Activated CD8-positive, alpha-beta T cell treated with anti-CD3 and anti-CD28 coated beads, Interleukin-2, amount 10 ng/mL, durations not matched to agents 7 days and 5 days (primary cell): ENCODE results near the gene SGCA. TPM values are rescaled to one million over a fixed set of nuclear protein-coding genes. Genes with fewer than 3 reads are reported as not detected.

Source experiments
- ATAC-seq: fragments of 150-1000 bp; cut with Tn5 transposase; one replicate; pipeline ENCODE4 v1.10.0; 2021; ENCODE audit warnings: moderate library complexity
- CTCF ChIA-PET: fragments of 350-600 bp; sonication (Branson Sonifier 250); formaldehyde crosslinking; loops from one replicate; lab custom pipeline; 2021; ENCODE audit warnings: antibody characterized with exemption; lab: Charles Lee
- POLR2A ChIA-PET: fragments of 350-600 bp; sonication (Branson Sonifier 250); formaldehyde crosslinking; loops from one replicate; lab custom pipeline; 2021; ENCODE audit warnings: antibody characterized with exemption; lab: Charles Lee
- DNase-seq: peaks from one replicate; pipeline ENCODE4 v3.0.0-alpha.2; 2020
- H3K27ac Mint-ChIP-seq: one replicate; pipeline ENCODE4 v1.8.0; 2021; ENCODE audit warnings: mild to moderate bottlenecking, mixed read lengths
- H3K27me3 Mint-ChIP-seq: one replicate; pipeline ENCODE4 v1.8.0; 2021; ENCODE audit warnings: low read depth, mixed read lengths
- H3K36me3 Mint-ChIP-seq: one replicate; pipeline ENCODE4 v1.8.0; 2021; ENCODE audit warnings: low read depth, mixed read lengths
- H3K4me1 Mint-ChIP-seq: one replicate; pipeline ENCODE4 v1.8.0; 2021; ENCODE audit warnings: low read depth, mixed read lengths
- H3K4me3 Mint-ChIP-seq: one replicate; pipeline ENCODE4 v1.8.0; 2021; ENCODE audit warnings: mild to moderate bottlenecking, mixed read lengths
- H3K9me3 Mint-ChIP-seq: one replicate; pipeline ENCODE4 v1.8.0; 2022; ENCODE audit warnings: mixed read lengths; ENCODE audit not compliant: insufficient read depth
- total RNA-seq, 2 experiments: library from RNA; stranded (reverse); gene quantifications; one replicate each; pipeline ENCODE4 v1.2.3, GENCODE V29; 2021

Gene SGCA
- total RNA-seq, 2 experiments from 2014 or later = not detected

DNA sequence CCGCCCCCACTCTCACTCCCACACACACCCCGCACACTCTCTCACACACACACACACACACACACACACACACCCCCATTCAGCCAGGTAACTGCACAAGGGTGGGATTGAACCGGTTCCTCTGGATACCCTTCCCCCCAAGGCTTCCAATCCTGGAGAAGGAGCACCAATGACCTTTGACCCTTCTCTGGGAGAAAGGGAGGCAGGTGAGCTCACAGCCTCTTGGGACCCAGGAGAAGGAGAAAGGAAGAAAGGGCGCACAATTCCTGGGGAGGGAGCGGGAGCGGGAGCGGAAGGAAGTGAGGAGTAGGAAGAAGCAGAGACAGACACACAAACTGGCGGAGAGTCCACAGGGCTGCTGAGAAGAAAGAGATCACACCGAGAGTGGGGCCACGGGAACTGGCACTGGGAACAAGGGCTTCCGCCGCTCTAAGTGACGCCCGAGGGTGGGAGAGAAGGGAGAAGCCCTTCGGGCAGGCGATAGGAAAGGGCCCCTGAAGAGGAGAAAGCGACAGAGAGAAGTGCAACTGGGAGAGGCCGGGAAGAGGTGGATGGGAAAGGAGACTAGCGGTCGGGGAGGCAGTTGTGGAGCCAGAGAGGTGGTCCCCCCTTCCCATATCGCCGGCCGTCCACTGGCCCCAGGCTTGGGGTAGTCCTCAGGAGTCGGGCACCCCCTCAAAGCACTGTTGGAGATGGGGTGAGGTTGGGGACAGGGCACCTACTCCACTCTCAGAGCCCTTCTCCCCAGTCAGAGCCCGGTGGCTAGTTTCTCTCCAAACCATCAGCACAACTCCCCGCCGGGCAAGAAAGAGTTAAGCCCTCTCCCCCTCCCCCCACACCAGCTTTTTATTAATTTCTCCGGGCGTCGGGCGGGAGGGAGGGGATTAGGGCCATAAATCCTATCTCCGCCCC lies 37.1 kb upstream of the SGCA start:
- Mint-ChIP-seq H3K36me3 (peaks cover 8% of the 10 kb centered on the region), H3K27me3 (peaks cover 37% of the 10 kb centered on the region), H3K27ac (peak overlapping the region; percentile 13), H3K4me3 (peak overlapping the region; percentile 20), H3K9me3 (no peaks in the 10 kb centered on the region), H3K4me1 (peaks cover 34% of the 10 kb centered on the region)
- POLR2A ChIA-PET = interaction anchor here (1.0 kb wide), 1 partner anchor 10 kb away, joined by 3 read pairs; no protein-coding TSS in a partner anchor
- ATAC-seq (no peak), DNase-seq (no peak)
- CTCF ChIA-PET = no interaction called here

- ATAC-seq (no peak), DNase-seq (no peak)
- H3K4me1 Mint-ChIP-seq = peaks cover 34% of the 10 kb centered on the region
- H3K4me3 Mint-ChIP-seq = peak overlapping the region; percentile 49
- no peaks in the 10 kb centered on the region for H3K9me3 Mint-ChIP-seq
- peaks cover 15% of the 10 kb centered on the region for H3K36me3 Mint-ChIP-seq
- POLR2A ChIA-PET = interaction anchor here (0.6 kb wide), 1 partner anchor 16 kb away, joined by 3 read pairs; no protein-coding TSS in a partner anchor
- CTCF ChIA-PET = interaction anchor here (0.6 to 2.4 kb wide), 4 partner anchors 10 to 35 kb away, joined by 3 to 10 read pairs (median 4); partner anchors contain the start of genes PDK2 and PPP1R9B
- no peak overlapping the region for H3K27ac Mint-ChIP-seq
- peaks cover 37% of the 10 kb centered on the region for H3K27me3 Mint-ChIP-seq
Observed at GRCh38 chr17:50129353-50129727, 36.5 kb upstream of the SGCA start.

- Mint-ChIP-seq H3K4me3 (peak within 1 kb of the TSS; percentile 49), H3K27ac (no peak within 1 kb of the TSS), H3K36me3 (peaks cover 15% of the 10 kb centered on the region), H3K27me3 (peaks cover 37% of the 10 kb centered on the region), H3K9me3 (no peaks in the 10 kb centered on the region), H3K4me1 (peaks cover 34% of the 10 kb centered on the region)
- ATAC-seq (peak; percentile 65), DNase-seq (peak; percentile 64)
- ChIA-PET CTCF (interaction anchor here (0.6 to 2.4 kb wide), 8 partner anchors 9 to 70 kb away, joined by 3 to 11 read pairs (median 4); partner anchors contain the start of genes PDK2 and PPP1R9B), POLR2A (interaction anchor here (0.6 to 1.1 kb wide), 3 partner anchors 17 to 31 kb away, joined by 3 to 4 read pairs (median 3); no protein-coding TSS in a partner anchor)
Observed at GRCh38 chr17:50129728-50130558, 35.9 kb upstream of the SGCA start, which contains the start of gene SAMD14. Gene SAMD14, minus strand, starts transcription at chr17:50130160. Its CDS starts 5,201 bp downstream, at chr17:50124959.

DNA sequence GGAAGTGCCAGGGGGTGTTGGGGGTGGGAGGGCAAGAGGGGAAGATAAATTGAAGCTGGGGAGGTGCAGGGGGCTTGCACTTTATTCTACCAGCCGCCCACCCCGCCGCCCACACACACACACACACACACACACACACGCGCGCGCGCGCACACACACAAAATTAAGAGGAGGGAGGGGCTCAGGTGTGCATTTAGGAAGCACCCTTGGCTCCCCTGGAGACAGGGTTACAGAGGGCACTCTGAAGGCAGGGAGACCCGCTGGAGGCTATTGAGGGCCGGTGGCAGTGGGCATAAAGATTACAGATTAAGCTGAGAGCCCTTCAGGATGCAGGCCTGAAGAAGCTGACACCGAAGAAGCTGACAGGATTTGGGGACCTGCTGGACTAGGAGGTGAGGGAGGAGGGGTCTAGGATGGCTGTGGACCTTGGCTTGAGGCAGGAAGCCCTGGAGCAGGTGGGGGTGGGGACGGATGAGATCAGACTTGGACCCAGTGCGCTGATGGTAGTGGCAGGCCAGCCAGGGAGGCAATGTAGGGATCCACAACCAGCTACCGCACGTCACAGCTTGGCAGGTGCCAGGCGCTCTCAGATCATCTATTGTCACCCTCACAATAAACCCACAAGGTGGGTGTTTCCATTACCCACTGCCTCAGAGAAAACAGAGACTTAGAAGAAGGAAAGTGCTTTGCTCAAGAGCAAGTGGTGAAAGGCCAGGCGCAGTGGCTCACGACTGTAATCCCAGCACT lies 35.1 kb upstream of the SGCA start:
- POLR2A ChIA-PET = interaction anchor here (0.7 to 1.1 kb wide), 5 partner anchors 8 to 31 kb away, joined by 3 to 5 read pairs (median 3); no protein-coding TSS in a partner anchor
- H3K27me3 Mint-ChIP-seq = peaks cover 30% of the 10 kb centered on the region
- no peaks in the 10 kb centered on the region for H3K9me3 Mint-ChIP-seq
- no peak for ATAC-seq
- H3K4me1 Mint-ChIP-seq = peaks cover 34% of the 10 kb centered on the region
- no peak overlapping the region for H3K27ac Mint-ChIP-seq
- H3K36me3 Mint-ChIP-seq = peaks cover 18% of the 10 kb centered on the region
- no peak for DNase-seq
- CTCF ChIA-PET = interaction anchor here (1.2 to 2.4 kb wide), 7 partner anchors 8 to 70 kb away, joined by 3 to 11 read pairs (median 5); partner anchors contain the start of gene PDK2
- peak overlapping the region; percentile 46 for H3K4me3 Mint-ChIP-seq

DNA sequence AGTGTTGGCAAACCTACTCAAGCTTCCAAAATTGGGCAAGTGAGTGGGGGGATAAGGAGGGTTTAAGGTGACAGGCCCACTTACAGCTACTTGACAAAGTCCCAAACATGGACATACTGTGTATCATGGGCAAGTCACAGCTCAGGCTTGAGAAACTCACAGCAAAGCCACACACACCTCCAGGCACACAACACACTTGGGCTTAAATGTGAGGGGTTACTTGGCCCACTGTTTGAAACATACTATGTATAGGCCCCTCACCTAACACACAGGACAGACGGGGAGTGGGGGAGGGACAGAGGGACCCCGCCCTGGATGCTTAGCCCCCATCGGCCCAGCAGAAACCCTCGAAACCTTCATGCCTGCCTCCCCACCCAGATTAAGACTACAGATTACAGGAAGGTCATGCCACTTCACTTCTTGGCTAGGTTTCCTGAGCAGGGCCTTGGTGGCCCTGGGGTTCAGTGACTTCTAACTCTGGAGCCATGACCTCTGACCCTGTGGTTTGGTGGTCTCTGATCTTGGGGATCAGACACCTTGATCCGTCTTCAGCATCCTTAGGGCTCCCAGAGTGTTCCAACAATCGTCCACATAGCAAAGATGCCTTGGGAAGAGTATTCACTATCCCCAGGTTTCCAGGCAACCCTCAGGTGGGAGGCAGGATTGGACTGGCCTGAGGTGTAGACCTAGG lies 33.6 kb upstream of the SGCA start:
- peak overlapping the region; percentile 16 for H3K27ac Mint-ChIP-seq
- ChIA-PET CTCF (interaction anchor here (0.8 to 2.4 kb wide), 8 partner anchors 8 to 165 kb away, joined by 3 to 11 read pairs (median 4); partner anchors contain the start of gene PDK2), POLR2A (interaction anchor here (1.1 kb wide), 1 partner anchor 8 kb away, joined by 3 read pairs; no protein-coding TSS in a partner anchor)
- H3K4me3 Mint-ChIP-seq = no peak overlapping the region
- no peaks in the 10 kb centered on the region for H3K9me3 Mint-ChIP-seq
- H3K36me3 Mint-ChIP-seq = peaks cover 33% of the 10 kb centered on the region
- no peak for ATAC-seq
- peaks cover 28% of the 10 kb centered on the region for H3K27me3 Mint-ChIP-seq
- H3K4me1 Mint-ChIP-seq = peaks cover 34% of the 10 kb centered on the region
- no peak for DNase-seq

- Mint-ChIP-seq H3K4me3 (no peak overlapping the region), H3K27ac (peak overlapping the region; percentile 39), H3K9me3 (no peaks in the 10 kb centered on the region), H3K27me3 (peaks cover 20% of the 10 kb centered on the region), H3K4me1 (peaks cover 27% of the 10 kb centered on the region), H3K36me3 (peaks cover 42% of the 10 kb centered on the region)
- ATAC-seq = no peak
- ChIA-PET CTCF (interaction anchor here (0.8 to 1.1 kb wide), 2 partner anchors 19 to 39 kb away, joined by 3 read pairs; no protein-coding TSS in a partner anchor), POLR2A (no interaction called here)
- DNase-seq = no peak
Observed at GRCh38 chr17:50133028-50133768, 32.6 kb upstream of the SGCA start.

DNA sequence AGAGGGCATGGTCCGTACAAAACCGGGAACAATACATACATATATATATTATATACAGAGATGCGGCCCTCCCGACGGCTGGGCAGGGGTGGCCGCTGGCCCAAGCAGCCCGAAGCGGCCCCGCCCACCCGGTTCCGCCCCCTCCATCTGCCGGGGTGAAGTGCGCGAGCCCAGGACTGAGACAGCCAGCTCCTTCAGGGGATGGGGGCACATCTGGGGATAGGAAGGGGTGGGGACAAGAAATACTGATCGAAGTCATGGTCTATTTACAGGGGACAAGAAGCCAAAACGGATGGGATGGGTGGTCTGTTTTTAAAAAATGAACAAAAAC lies 32.1 kb upstream of the SGCA start:
- Mint-ChIP-seq H3K36me3 (peaks cover 48% of the 10 kb centered on the region), H3K27me3 (peaks cover 15% of the 10 kb centered on the region), H3K9me3 (no peaks in the 10 kb centered on the region), H3K27ac (no peak overlapping the region), H3K4me3 (no peak overlapping the region), H3K4me1 (peaks cover 23% of the 10 kb centered on the region)
- CTCF ChIA-PET = no interaction called here
- no peak for DNase-seq
- no peak for ATAC-seq
- POLR2A ChIA-PET = no interaction called here

GRCh38 chr17:50134206-50135110 lies 31.3 kb upstream of the SGCA start:
- H3K27ac Mint-ChIP-seq = no peak overlapping the region
- H3K9me3 Mint-ChIP-seq = no peaks in the 10 kb centered on the region
- peaks cover 55% of the 10 kb centered on the region for H3K36me3 Mint-ChIP-seq
- ChIA-PET POLR2A (interaction anchor here (2.5 kb wide), 1 partner anchor 18 kb away, joined by 8 read pairs; no protein-coding TSS in a partner anchor), CTCF (no interaction called here)
- ATAC-seq = no peak
- no peak overlapping the region for H3K4me3 Mint-ChIP-seq
- DNase-seq = no peak
- H3K27me3 Mint-ChIP-seq = peaks cover 13% of the 10 kb centered on the region
- H3K4me1 Mint-ChIP-seq = peaks cover 26% of the 10 kb centered on the region
